ENCODE results near the gene ERGIC3. TPM values are rescaled to one million over a fixed set of nuclear protein-coding genes. Genes with fewer than 3 reads are reported as not detected.

Gene ERGIC3
- total RNA-seq, 1 experiment from 2014 or later: 265 TPM

GRCh38 chr20:35600176-35600992 lies 58.5 kb downstream of the ERGIC3 start:
- ChIA-PET CTCF (no interaction called here), POLR2A (no interaction called here)
- no peak for DNase-seq (ENCODE audit: low read depth, low spot score)
- H3K4me3 ChIP-seq (ENCODE audit: low read depth in 2 of 2, low read length in 2 of 2): no peak overlapping the region
- no peaks in the 10 kb centered on the region for H3K36me3 ChIP-seq (ENCODE audit: control insufficient read depth, insufficient read depth, low read length)
- in situ Hi-C loops (cut with HindIII; ENCODE audit: low pct_unique_long_range_greater_than_20kb, low sequenced_read_pairs): no loop called here
- no TSS peak for BruUV-seq (replicated peaks)
- no peaks in the 10 kb centered on the region for H3K4me1 ChIP-seq (ENCODE audit: control insufficient read depth, insufficient read depth, low read length)
- no peak for ATAC-seq
- no peak overlapping the region for H3K27ac ChIP-seq (ENCODE audit: low read length)
- H3K27me3 ChIP-seq (ENCODE audit: control insufficient read depth, insufficient read depth, low read length): no peaks in the 10 kb centered on the region
- intact Hi-C loops (cut with micrococcal nuclease; ENCODE audit: unreplicated experiment): no loop called here
- TF ChIP-seq SIN3A (IDR thresholded peaks at IDR 0.05; ENCODE audit: borderline replicate concordance, insufficient read depth, low read depth, low read length) (no peak), REST (IDR thresholded peaks at IDR 0.05; ENCODE audit: insufficient read depth in 1 of 2, low read depth in 2 of 2, low read length in 1 of 2) (no peak), TCF7L2 (IDR thresholded peaks at IDR 0.05; ENCODE audit: low read depth, low read length) (no peak), POLR2AphosphoS5 (IDR thresholded peaks at IDR 0.05; ENCODE audit: low read depth, low read length) (no peak), CTCF (IDR thresholded peaks at IDR 0.05) (no peak)
- H3K9me3 ChIP-seq (ENCODE audit: control insufficient read depth, insufficient read depth, low read depth, low read length): no peaks in the 10 kb centered on the region

GRCh38 chr20:35600993-35601973 lies 59.4 kb downstream of the ERGIC3 start:
- H3K4me1 ChIP-seq (ENCODE audit: control insufficient read depth, insufficient read depth, low read length): no peaks in the 10 kb centered on the region
- ChIA-PET POLR2A (no interaction called here), CTCF (no interaction called here)
- intact Hi-C loops (cut with micrococcal nuclease; ENCODE audit: unreplicated experiment): no loop called here
- ATAC-seq (no peak), DNase-seq (ENCODE audit: low read depth, low spot score) (no peak)
- in situ Hi-C loops (cut with HindIII; ENCODE audit: low pct_unique_long_range_greater_than_20kb, low sequenced_read_pairs): no loop called here
- H3K27me3 ChIP-seq (ENCODE audit: control insufficient read depth, insufficient read depth, low read length): no peaks in the 10 kb centered on the region
- no TSS peak for BruUV-seq (replicated peaks)
- no peak for TF ChIP-seq CTCF (IDR thresholded peaks at IDR 0.05)
- no peak for TF ChIP-seq REST (IDR thresholded peaks at IDR 0.05; ENCODE audit: insufficient read depth in 1 of 2, low read depth in 2 of 2, low read length in 1 of 2)
- TF ChIP-seq POLR2AphosphoS5 (IDR thresholded peaks at IDR 0.05; ENCODE audit: low read depth, low read length): no peak
- no peak for TF ChIP-seq SIN3A (IDR thresholded peaks at IDR 0.05; ENCODE audit: borderline replicate concordance, insufficient read depth, low read depth, low read length)
- no peak for TF ChIP-seq TCF7L2 (IDR thresholded peaks at IDR 0.05; ENCODE audit: low read depth, low read length)
- H3K9me3 ChIP-seq (ENCODE audit: control insufficient read depth, insufficient read depth, low read depth, low read length): no peaks in the 10 kb centered on the region
- no peaks in the 10 kb centered on the region for H3K36me3 ChIP-seq (ENCODE audit: control insufficient read depth, insufficient read depth, low read length)
- H3K4me3 ChIP-seq (ENCODE audit: low read depth in 2 of 2, low read length in 2 of 2): no peak overlapping the region
- no peak overlapping the region for H3K27ac ChIP-seq (ENCODE audit: low read length)

Data from Panc1 (cell line).